GM13977 (cell line): Measurements from ENCODE around the gene GRIN2A.

Experiments
- DNase-seq: peaks from one replicate; pipeline ENCODE4 v3.0.0; 2012; ENCODE audit warnings: low spot score
- CTCF ChIP-seq: IDR thresholded peaks from 2 replicates; pipeline ENCODE4 v1.5.1; 2012; ENCODE audit warnings: mild to moderate bottlenecking, control low read depth; ENCODE audit not compliant: insufficient read depth; ENCODE audit errors: extremely low read depth, missing control alignments
- in situ Hi-C: fragments of 300-500 bp; cut with MboI; formaldehyde crosslinking; loops from one replicate; pipeline ENCODE4 v1.12.0; 2022; ENCODE audit warnings: low sequenced_read_pairs, low pct_unique_long_range_greater_than_20kb, mixed read lengths, inconsistent platforms; ENCODE audit not compliant: unreplicated experiment

GRIN2A gene

GRCh38 chr16:9843424-9844018, 338.7 kb downstream of the GRIN2A start:
- DNase-seq = no peak
- no peak for TF ChIP-seq CTCF
- in situ Hi-C loops = no loop called here

GRCh38 chr16:9840761-9841665, 341.2 kb downstream of the GRIN2A start:
- TF ChIP-seq CTCF = no peak
- in situ Hi-C loops = no loop called here
- peak; percentile 16 for DNase-seq

GRCh38 chr16:9837481-9837880, 344.7 kb downstream of the GRIN2A start:
- no peak for TF ChIP-seq CTCF
- in situ Hi-C loops = no loop called here
- DNase-seq = no peak

- TF ChIP-seq CTCF = no peak
- in situ Hi-C loops = no loop called here
- no peak for DNase-seq
Measured at GRCh38 chr16:9836118-9836736, 346.0 kb downstream of the GRIN2A start.

GRCh38 chr16:9827062-9827752, 355.0 kb downstream of the GRIN2A start:
- TF ChIP-seq CTCF = no peak
- in situ Hi-C loops = no loop called here
- no peak for DNase-seq

- TF ChIP-seq CTCF = no peak
- no peak for DNase-seq
- in situ Hi-C loops = no loop called here
Measured at GRCh38 chr16:9826656-9827055, 355.6 kb downstream of the GRIN2A start.
